ENCODE data around the gene INTS14.

- TF ChIP-seq CTCF (IDR thresholded peaks at IDR 0.05; ENCODE audit: borderline replicate concordance, extremely low read depth, low read length, poor library complexity, severe bottlenecking) (no peak), EZH2 (IDR thresholded peaks at IDR 0.05; ENCODE audit: borderline replicate concordance, low read depth, low read length, severe bottlenecking) (no peak)
Measured at GRCh38 chr15:65650312-65651041, 39.5 kb upstream of the INTS14 start.
